Pericardium fibroblast (primary cell): Measurements from ENCODE around the gene CDX1. TPM values are rescaled to one million over a fixed set of nuclear protein-coding genes. Genes with fewer than 3 reads are reported as not detected.

Experiments
- total RNA-seq: library from RNA; depleted of rRNA; stranded (reverse); fragments of >200 nt; gene quantifications from 2 replicates; pipeline ENCODE4 v1.2.3, GENCODE V29; 2015

The CDX1 gene
- 0.12 and 0.60 TPM in 2 replicates for total RNA-seq

GRCh38 chr5:150166650-150167511 is at the start of gene CDX1:
Gene CDX1 (plus strand): TSS chr5:150166778. CDS start chr5:150166877, 99 bp downstream.

GRCh38 chr5:150155258-150156026 is 11.1 kb upstream of the CDX1 start, which contains the start of gene PDGFRB:
Gene PDGFRB (minus strand): TSS chr5:150155845. CDS start chr5:150137047, 18,798 bp downstream.

GRCh38 chr5:150189728-150190502 is 23.3 kb downstream of the CDX1 start, which contains the start of gene SLC6A7:
Gene SLC6A7 (plus strand): TSS chr5:150190062. CDS start chr5:150190328, 266 bp downstream.

Other genes with a start within 250 kb of the CDX1 start
- gene PDE6A, start 222.0 kb upstream of the CDX1 start, total RNA-seq = under 0.01 TPM in 1 of 2 replicates, not detected in the other
- 9.1 and 9.6 TPM in 2 replicates for gene SLC26A2, start 206.0 kb upstream of the CDX1 start, total RNA-seq
- gene TIGD6, start 166.1 kb upstream of the CDX1 start, total RNA-seq = 3.6 and 5.5 TPM in 2 replicates
- gene HMGXB3, start 166.0 kb upstream of the CDX1 start, total RNA-seq = 26.7 and 32.1 TPM in 2 replicates
- gene CSF1R, start 80.2 kb upstream of the CDX1 start, total RNA-seq = not detected in 2 replicates
- 232 and 372 TPM in 2 replicates for gene PDGFRB, start 10.9 kb upstream of the CDX1 start, total RNA-seq
- not detected in 2 replicates for gene SLC6A7, start 23.3 kb downstream of the CDX1 start, total RNA-seq
- gene CAMK2A, start 123.0 kb downstream of the CDX1 start, total RNA-seq = not detected in 2 replicates
- gene ARSI, start 136.1 kb downstream of the CDX1 start, total RNA-seq = 3.3 and 7.2 TPM in 2 replicates
- gene TCOF1, start 190.9 kb downstream of the CDX1 start, total RNA-seq = 15.0 and 15.3 TPM in 2 replicates
- 0.47 and 3.2 TPM in 2 replicates for gene CD74, start 246.1 kb downstream of the CDX1 start, total RNA-seq